ENCODE data around the gene FSTL3. TPM values are rescaled to one million over a fixed set of nuclear protein-coding genes. Genes with fewer than 3 reads are reported as not detected.

FSTL3 gene
- total RNA-seq, 1 experiment from 2014 or later, result 29.1 TPM

DNA sequence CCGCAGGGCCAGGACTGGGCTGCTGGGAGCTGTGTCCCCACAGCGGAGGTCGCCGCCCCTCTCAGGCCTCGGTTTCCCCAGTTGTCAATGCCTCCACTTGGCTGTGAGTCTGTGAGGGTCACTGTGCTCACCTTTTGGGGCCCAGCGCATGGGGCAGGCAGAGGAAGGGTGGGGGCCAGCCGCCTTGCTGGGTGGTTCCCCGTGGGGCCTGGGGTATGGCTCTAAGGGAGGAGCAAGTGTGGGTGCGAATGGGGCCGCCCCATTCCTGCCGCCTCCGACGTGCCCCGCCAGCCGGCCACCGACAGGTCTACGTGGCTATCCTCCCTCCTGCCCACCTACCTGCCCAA lies 37.3 kb upstream of the FSTL3 start:
- POLR2A ChIA-PET, result no interaction called here
- ATAC-seq (peak; percentile 1; the same call in 1 of the 2 replicates), DNase-seq (ENCODE audit: low read depth, low spot score) (no peak)
- RAD21 ChIA-PET (ENCODE audit: low non-redundant PET in 1 of 2, low total read pairs in 2 of 2, uncharacterized antibody in 2 of 2, unreplicated experiment in 2 of 2), result no interaction called here
- no peak overlapping the region for H3K27ac ChIP-seq (ENCODE audit: low read depth, low read length)
- H3K4me1 ChIP-seq (ENCODE audit: control insufficient read depth in 1 of 2, insufficient read depth in 2 of 2, low read length in 2 of 2), result peaks cover 6 to 24% of the 10 kb centered on the region in 2 experiments
- no peaks in the 10 kb centered on the region for H3K9me3 ChIP-seq (ENCODE audit: control insufficient read depth in 1 of 2, insufficient read depth in 1 of 2, low read depth in 1 of 2, low read length in 2 of 2)
- H3K79me2 ChIP-seq (ENCODE audit: insufficient read depth, low read length), result no peaks in the 10 kb centered on the region
- no peaks in the 10 kb centered on the region for H3K9me2 ChIP-seq (ENCODE audit: insufficient read depth)
- no peaks in the 10 kb centered on the region for H3K27me3 ChIP-seq (ENCODE audit: insufficient read depth, low read length)
- no TSS peak for BruUV-seq (replicated peaks)
- peak overlapping the region; percentile 89 for H3K4me2 ChIP-seq (ENCODE audit: low read length)
- no peak overlapping the region for H2AFZ ChIP-seq (ENCODE audit: low read depth, low read length, poor library complexity, severe bottlenecking)
- CTCF ChIA-PET, result no interaction called here
- peak overlapping the region; percentile 43; the same call in 1 of the 2 replicates for H3K9ac ChIP-seq (ENCODE audit: low read length)
- TF ChIP-seq, protein P1, sequence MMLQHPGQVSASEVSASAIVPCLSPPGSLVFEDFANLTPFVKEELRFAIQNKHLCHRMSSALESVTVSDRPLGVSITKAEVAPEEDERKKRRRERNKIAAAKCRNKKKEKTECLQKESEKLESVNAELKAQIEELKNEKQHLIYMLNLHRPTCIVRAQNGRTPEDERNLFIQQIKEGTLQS (IDR thresholded peaks at IDR 0.05), result no peak
- TF ChIP-seq, protein P2, sequence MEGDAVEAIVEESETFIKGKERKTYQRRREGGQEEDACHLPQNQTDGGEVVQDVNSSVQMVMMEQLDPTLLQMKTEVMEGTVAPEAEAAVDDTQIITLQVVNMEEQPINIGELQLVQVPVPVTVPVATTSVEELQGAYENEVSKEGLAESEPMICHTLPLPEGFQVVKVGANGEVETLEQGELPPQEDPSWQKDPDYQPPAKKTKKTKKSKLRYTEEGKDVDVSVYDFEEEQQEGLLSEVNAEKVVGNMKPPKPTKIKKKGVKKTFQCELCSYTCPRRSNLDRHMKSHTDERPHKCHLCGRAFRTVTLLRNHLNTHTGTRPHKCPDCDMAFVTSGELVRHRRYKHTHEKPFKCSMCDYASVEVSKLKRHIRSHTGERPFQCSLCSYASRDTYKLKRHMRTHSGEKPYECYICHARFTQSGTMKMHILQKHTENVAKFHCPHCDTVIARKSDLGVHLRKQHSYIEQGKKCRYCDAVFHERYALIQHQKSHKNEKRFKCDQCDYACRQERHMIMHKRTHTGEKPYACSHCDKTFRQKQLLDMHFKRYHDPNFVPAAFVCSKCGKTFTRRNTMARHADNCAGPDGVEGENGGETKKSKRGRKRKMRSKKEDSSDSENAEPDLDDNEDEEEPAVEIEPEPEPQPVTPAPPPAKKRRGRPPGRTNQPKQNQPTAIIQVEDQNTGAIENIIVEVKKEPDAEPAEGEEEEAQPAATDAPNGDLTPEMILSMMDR (IDR thresholded peaks at IDR 0.05 in 2 of 3, conservative IDR thresholded peaks at IDR 0.05 in 1 of 3; ENCODE audit: borderline replicate concordance in 1 of 3, insufficient read depth in 1 of 3, low read depth in 2 of 3, low read length in 2 of 3), result no peak
- TF ChIP-seq EGR1 (IDR thresholded peaks at IDR 0.05; ENCODE audit: low read depth), result no peak
- TF ChIP-seq POLR2AphosphoS5 (IDR thresholded peaks at IDR 0.05; ENCODE audit: low read depth, low read length), result no peak
- TF ChIP-seq RAD21 (IDR thresholded peaks at IDR 0.05; ENCODE audit: low read depth), result no peak
- TF ChIP-seq EZH2phosphoT487 (IDR thresholded peaks at IDR 0.05; ENCODE audit: borderline replicate concordance), result no peak
- TF ChIP-seq EZH2 (IDR thresholded peaks at IDR 0.05), result no peak
- intact Hi-C loops (cut with micrococcal nuclease), result no loop called here
- no peaks in the 10 kb centered on the region for H4K20me1 ChIP-seq (ENCODE audit: insufficient read depth)
- peak overlapping the region; percentile 37 to 57 for H3K4me3 ChIP-seq (replicated peaks in 1 of 2; ENCODE audit: low read depth in 1 of 2, low read length in 2 of 2)
- no peaks in the 10 kb centered on the region for H3K36me3 ChIP-seq (ENCODE audit: control insufficient read depth in 1 of 2, insufficient read depth in 2 of 2, low read length in 2 of 2)
